HG03432 (cell line): ENCODE results near the gene STK17B.
"Not testable (repeated sequence)": the region's sequence is repeated elsewhere in the genome, so short reads cannot be mapped to it uniquely, and the experiment has no call there.

ENCODE experiments used
- ATAC-seq: cut with Tn5 transposase; IDR thresholded peaks from one replicate; pipeline ENCODE4 v1.9.1; 2021; ENCODE audit warnings: mild to moderate bottlenecking, moderate library complexity; ENCODE audit not compliant: unreplicated experiment

STK17B gene

DNA sequence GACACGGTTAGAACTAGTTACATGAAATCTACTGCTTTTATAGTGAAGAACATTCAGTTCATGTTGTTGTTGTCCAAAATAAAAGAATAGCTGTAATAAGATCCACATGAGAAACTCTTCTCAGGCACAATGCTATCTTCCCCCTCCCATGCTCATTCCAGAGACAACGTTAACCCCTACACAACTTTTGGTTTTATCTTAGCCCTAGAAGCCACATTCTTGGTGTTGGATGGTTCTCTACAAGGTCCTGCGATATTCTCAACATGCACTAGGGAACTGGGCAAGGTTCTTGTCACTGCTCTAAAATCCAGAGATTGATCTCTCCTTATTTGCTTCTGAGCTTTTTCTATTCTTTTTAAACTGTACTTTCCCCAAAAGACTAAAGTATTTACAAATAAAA lies 51.5 kb downstream of the STK17B start:
- ATAC-seq, result no peak

DNA sequence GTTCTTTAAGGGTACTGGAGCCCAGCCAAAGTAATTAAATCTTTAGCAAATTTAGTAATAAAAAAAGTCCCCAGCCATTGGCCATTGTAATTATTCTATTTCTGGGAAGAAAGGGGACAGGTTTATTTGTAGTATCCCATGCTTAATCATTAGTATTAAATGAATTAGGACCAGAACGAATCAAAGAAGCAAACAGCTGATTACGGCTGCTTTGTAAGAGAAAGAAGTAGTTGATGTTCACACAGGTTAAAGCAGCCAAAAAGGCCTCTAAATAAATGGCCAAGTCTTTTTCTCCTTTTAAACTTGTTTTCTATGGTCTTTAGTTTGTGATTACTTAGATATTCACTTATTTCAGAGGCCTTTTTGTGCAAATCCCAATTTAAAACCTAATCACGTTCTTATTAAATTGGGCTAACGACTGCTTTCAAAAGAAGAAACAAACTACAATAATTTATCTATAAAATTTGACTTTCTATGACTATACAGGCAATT lies 54.1 kb downstream of the STK17B start:
- ATAC-seq, result no peak

DNA sequence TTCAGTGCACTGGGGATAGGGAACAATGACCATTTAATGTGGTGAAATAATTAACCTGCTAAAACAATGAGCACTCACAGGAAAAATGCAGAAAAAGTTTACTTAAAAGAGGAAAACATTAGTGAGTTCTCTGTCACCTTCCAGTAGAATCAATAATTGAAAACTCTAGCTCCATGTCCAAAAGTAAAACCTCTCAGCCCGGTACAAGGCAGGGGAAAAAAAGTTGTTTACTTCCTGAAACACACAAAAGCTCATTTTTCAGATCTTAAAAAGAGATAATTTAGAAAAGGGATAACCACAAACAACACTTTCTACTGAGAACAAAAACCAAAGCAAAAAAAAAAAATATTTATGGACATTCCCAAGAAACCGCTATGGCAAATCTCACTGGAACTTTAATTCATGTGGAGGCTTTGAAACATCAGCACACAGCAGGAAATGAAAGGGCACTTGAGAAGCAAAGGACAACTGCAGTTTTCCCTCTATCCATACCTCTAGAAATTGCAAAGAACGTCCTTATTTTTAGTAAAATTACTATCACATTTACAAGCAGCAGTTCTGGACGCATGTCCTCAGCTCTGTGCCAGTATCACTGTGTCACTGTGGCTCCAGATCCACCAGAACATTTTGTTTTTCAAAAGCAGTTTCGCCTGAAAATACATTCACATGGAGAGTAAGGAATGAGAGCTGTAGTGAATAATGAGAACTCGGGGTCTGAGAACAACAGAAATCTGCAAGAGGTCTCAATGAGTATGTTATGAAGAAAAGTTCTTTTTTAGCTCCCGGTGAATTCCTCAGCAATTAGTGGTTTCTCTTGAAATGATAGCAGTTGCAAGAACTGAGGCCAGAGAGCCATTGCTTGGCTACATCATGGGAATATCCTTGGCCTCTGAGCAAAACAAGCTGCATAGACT lies 58.1 kb downstream of the STK17B start:
- ATAC-seq, result no peak

DNA sequence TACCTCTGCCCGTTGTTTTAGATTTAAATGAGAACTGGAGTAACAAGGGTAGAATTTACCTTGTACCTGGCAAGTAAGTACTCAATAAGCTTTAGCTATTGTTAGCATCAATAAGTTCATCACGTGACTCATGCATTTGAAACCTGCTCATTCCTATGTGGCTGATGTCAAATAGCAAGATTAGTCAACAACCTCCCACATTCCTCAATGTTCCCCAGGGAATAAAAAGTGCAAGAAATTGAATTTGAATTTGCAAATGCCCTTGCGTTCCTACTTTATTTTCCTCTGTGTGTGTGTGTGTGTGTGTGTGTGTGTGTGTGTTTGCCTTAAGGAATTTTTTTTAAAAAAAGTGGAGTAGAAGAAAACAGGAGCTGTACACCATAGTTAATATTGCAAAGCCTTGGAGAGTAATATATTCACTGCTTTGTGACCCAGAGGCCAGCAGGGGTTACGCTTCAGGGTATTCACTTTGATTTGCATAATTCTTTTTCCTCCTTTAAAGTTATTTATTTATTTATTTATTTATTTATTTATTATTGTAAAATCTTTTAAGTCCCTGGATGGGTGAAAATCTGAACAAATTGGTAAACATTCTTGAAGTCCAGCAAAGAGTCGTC lies 58.9 kb downstream of the STK17B start:
- ATAC-seq, result no peak

DNA sequence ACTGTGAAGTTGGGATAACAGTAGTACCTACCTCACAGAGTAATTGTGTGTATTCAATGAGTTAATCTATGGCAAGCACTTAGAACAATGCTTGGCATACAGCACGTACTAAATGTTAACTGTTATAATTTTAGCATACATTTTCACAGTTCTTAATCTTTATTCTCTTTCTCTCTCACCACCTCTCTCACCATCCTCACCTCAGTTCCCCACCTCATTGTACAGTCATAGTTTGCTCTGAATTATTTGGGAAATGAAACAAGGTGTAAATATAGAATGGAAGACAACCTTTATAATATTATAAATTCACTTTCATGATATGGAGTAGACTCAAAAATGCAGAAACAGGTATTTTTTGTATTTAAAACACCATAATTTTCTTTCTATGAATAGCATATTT lies 62.8 kb downstream of the STK17B start:
- no peak for ATAC-seq

DNA sequence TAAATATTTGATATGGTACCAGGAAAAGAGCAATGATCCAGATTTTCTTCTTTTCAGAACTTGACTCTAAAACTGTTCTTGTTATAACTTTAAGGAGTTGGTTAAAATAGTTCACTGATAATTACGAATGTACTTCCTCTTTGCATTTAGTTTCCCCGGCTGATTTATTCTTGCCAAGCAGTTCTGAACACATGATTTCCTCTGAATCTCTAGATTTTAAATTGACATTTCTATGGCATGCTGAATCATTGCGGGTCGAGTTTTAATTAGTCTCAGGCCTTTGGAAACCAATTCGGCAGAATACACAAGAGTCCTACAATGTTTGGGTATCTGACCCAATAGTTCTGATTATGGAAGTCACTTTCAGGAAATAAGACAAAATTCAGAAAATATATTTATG lies 65.4 kb downstream of the STK17B start:
- ATAC-seq, result no peak

DNA sequence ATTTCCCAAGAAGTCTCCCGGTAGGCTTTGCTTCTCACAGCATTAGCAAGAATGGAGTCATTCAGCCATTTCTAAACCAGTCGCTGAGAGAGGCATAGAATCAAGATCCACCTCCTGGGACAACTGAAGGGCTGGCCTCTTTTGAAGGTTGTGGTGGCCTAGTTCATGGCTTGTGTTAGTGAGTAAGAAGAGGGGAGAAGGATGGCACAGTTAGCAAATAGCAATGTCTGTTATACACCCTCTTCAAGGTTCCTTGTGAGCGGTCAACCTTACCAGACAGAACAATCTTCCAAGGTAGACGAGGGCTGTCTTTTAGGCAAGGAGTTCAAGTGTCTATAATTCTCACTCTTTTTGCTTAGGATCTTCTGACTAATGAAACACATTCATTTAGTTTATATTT lies 67.3 kb downstream of the STK17B start:
- no peak for ATAC-seq

DNA sequence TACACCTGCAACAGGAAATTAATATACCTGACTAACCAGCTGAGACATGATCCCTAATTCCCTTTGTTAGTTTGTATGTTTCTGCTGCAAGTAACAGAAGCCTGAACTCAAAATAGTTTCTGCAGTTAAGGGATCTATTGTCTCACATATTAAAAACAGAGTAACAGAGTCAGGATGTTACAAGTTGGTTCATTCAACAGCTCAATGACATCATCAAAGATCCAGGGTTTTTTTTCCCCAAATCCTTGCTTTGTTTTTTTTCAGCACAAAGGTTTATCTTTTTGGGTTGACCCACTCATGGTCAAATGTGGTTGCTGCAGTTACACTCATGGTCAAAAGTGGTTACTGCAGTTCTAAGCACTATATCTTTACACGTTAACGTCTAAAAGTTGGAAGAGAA lies 67.8 kb downstream of the STK17B start:
- ATAC-seq, result no peak

DNA sequence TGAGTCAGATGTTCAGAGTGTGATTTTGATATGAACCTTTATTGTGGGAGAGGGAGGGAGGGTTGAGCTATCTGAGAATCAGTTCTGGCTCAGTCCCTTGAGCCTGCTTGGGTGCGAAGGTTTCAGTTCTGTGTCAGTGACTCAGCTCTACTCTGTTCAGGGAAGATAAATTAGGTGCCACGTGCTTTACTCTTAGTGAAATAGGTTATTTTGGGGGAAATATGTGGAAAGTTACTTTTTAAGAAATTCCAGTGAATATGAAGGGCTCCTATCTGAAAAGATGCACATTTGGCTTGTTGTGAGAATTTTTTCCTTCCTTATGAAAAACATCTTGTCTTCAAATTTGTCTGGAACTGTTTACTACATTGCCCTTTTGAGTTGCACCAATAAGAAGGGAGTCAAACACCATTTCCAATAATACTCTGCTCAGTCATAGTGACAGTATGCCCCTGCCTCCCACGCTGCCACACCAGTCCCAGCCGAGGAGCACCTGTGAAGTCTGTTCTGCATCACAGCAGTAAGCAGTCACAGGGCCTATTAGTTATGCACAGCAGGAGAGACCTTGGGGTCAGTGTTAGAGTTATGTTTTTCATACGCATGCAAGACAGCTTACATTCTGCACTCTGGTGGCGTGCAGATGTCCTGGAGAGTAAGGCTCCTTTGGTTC lies 69.9 kb downstream of the STK17B start:
- peak; percentile 97 for ATAC-seq

DNA sequence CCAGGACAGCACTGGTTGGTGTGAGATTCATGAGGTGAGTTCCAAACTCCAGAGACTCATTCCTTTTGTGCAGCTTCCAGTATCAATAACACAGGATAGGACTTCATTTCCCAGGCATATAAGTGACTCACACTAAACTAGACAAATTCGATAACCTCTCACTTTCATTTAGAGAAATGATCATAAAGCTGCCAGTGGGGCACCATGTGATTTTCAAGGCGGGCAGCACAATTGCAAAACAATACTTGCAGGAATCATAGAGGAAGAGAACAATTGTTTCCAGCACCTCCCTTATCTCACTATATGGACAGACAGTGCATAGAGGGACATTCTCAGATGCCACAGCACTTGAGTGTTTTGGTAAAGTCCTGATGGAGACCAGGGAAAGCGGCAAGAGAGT lies 71.5 kb downstream of the STK17B start:
- no peak for ATAC-seq

DNA sequence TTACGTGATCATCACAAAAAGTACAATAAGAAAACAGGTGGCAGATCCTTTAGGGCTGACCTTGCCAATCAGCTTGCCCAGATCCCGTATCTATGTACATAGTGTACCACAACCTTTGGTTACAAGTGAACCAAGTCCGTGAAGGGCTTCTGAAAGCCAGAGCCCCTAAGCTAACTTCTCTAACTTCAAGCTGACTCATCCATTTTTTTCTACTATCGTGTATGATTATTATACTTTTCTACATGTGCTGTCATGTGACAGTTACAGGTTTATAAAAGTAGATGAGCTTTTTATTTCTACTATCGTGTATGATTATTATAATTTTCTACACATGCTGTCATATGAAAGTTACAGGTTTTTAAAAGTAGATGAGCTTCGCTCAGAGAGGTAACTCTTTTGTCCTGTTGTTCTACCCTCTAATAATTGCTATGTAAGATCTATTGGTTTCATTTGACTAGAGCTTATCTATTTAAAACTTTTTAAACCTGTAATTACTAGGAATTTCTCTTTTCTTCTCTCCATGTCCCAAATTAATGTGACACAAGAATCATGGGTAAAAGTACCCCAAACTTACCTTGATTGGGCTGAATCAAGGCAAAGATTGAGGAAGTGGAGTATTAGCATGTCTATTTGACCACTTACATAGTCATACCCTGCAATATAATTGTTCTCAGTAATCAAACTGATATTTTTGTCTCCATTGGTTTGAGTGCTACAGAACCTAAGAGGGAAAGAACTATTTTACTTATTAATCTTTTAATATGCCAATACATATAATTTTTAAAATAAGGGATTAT lies 73.3 kb downstream of the STK17B start:
- no peak for ATAC-seq

DNA sequence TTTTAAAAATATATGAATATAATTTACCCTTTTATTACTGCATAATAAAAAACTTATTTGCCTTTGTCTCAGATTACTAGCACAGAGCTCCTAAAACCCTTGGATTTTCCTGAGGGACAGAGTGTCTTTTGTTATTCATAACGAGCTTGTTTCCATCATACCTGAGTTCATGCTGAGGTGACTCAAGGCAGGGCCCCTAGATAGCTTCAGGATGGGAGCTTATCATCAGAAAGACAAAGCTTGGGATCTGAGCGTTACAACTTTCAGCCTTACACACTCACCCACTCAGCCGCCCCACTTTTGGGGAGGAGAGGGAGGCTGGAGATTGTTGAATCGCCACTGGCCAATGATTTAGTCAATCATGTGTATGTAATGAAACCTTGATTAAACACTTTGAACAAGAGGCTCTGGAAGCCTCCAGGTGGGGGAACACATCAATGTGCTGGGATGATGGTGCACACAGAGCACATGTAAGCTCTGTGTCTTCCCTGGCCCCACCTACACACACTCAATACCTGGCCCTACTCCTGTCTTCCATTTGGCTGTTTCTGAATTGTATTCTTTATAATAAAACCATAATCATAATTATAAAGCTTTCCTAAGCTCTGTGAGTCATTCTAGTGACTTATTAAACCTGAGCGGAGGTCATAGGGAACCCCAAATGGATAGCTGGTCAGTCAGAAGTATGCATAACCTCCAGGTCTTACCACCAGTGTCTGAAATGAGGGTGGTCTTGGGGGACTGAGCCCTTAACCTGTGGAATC lies 74.2 kb downstream of the STK17B start:
- no peak for ATAC-seq

DNA sequence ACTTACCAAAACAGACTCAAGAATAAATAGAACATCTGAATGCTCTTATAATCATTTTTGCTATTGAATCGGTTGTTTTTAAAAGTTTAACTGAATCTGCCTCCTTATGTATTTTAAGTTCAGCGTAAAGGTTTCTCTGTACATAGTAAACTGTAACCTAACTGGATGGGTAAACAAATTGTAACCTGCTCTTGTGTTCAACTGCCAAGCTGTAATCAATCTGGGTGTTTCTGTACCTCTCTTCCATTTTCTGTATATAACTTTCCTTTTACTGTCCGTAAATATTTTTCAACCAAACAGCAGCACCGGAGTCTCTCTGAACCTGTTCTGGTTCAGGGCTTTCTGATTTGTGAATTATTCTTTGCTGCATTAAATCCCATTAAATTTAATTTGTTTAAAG lies 75.1 kb downstream of the STK17B start:
- no peak for ATAC-seq

DNA sequence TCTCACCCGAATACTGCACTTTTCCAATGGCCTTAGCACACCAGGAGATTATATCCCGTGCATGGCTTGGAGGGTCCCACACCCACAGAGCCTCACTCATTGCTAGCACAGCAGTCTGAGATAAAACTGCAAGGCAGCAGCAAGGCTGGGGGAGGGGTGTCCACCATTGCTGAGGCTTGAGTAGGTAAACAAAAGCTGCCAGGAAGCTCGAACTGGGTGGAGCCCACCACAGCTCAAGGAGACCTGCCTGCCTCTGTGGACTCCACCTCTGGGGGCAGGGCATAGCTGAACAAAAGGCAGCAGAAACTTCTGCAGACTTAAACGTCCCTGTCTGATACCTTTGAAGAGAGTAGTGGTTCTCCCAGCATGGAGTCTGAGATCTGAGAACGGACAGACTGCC lies 81.9 kb downstream of the STK17B start:
- not testable (repeated sequence) for ATAC-seq

DNA sequence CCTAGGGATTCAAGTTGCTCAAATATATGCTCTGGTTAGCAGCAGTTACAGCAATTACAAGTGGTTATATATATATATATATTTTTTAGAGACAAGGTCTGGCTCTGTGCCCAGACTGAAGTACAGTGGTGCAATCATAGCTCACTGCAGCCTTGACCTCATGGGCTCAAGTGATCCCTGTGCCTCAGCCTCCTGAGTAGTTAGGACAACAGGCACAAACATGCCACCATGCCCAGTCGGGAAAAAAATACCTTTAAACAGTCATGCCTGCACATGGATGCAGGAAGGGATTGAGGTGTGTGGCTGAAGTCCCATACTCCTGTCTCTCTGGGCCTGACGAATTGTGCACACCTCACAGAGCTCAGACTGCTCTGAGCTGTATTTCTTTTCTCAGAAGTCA lies 83.2 kb downstream of the STK17B start:
- ATAC-seq, result no peak

DNA sequence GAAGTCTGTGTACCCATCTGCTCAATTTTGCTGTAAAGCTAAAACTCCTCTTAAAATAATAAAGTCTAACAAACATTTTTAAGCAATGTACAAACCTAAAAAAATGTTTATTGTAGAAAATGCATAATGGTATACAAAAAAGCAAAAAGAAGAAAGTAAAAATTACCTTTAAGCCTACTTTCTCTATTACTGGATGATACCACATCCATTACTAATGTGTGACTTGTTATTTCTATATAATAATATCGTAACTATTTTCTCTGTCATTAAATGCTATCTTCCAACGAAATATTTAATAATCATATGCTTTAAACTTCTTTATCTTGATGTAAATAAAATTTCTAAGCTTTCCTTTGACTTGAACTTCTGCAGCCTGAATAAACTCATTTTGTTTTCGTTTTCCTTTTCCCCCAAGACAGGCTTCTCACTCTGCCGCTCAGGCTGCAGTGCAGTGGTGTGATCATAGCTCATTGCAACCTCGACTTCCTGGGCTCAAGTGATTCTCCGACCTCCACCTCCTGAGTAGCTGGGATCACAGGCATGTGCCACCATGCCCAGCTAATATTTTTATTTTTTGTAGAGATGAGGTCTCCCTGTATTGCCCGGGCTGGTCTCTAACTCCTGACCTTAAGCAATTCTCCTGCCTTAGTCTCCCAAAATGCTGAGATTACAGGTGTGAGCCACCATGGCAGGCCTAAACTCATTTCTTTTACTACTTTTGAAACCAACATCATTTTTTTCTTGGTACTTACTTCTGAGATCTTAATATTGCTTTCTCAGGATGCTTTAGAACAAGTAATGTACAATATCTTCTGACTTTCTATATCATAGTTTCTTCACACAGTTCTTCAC lies 84.6 kb downstream of the STK17B start:
- ATAC-seq, result peak; percentile 54

DNA sequence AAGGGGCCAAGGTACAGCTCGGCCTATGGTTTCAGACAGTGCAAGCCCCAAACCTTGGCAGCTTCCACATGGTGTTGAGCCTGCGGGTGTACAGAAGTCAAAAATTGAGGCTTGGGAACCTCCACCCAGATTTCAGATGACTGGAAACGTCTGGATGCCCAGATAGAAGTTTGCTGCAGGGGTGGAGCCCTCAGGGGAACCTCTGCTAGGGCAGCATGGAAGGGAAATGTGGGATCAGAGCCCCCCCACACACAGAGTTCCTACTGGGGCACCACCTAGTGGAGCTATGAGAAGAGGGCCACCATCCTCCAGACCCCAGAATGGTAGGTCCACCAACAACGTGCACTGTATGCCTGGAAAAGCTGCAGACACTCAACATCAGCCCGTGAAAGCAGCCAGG lies 87.8 kb downstream of the STK17B start:
- ATAC-seq, result no peak
